DMS114 treated with DMSO at 0.1 percent for 48 hours (cell line): ENCODE data around the gene SLC35F3.
"Not testable (repeated sequence)": the region's sequence is repeated elsewhere in the genome, so short reads cannot be mapped to it uniquely, and the experiment has no call there.

Experiments
- DNase-seq: peaks from one replicate; lab custom pipeline; 2025; ENCODE audit not compliant: unreplicated experiment; lab: John Stamatoyannopoulos, UW

The SLC35F3 gene

DNA sequence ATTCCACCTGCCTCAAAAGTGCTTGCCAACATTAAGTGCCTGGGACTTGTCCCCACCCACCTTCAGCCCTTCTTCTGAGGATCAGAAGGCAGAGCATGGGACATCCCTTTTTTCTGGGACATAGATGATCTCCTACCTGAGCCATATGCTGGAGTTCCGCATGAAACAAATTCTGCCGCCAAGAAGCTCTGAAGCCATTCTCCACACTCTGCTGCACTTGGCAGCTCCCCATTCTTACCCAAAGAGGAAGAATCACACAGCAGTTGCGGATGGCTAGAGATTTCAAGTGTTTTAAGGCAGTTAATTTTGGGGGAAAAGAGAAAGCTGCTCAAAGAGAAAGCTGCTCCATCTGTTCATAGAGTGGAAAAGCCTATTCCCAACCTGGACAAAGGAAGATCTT lies 271.5 kb downstream of the SLC35F3 start:
- DNase-seq = no peak

DNA sequence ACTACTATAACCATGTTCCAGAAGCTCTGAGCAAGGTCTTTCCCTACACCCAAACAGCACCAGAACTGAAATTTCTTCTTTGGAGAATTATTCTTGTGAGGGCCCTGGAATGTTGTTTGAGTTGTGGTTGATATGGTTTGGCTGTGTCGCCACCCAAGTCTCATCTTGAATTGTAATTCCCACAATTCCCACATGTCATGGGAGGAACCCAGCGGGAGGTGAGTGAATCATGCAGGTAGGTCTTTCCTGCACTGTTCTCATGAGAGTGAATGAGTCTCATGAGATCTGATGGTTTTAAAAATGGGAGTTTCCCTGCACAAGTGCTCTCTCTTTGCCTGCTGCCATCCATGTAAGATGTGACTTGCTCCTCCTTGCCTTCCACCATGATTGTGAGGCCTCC lies 272.4 kb downstream of the SLC35F3 start:
- not testable (repeated sequence) for DNase-seq

DNA sequence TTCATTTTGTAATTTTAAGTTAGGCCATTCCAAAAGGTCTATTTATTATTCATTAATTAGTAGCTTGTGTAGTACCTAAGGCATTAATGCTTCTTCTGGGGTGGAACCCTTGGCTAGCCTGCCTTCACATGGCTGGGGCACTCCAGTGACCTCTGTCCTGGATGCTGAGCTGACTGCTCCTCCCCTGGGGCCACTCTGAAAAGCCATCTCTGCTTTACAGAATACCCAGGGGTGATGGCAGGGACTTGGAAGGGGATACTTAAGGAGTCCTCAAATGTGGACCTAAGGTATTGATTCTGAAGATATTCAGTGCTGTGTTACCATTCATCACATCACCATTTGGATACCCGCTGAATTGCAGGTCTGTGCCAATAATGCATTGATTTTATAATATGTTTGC lies 281.0 kb downstream of the SLC35F3 start:
- no peak for DNase-seq

DNA sequence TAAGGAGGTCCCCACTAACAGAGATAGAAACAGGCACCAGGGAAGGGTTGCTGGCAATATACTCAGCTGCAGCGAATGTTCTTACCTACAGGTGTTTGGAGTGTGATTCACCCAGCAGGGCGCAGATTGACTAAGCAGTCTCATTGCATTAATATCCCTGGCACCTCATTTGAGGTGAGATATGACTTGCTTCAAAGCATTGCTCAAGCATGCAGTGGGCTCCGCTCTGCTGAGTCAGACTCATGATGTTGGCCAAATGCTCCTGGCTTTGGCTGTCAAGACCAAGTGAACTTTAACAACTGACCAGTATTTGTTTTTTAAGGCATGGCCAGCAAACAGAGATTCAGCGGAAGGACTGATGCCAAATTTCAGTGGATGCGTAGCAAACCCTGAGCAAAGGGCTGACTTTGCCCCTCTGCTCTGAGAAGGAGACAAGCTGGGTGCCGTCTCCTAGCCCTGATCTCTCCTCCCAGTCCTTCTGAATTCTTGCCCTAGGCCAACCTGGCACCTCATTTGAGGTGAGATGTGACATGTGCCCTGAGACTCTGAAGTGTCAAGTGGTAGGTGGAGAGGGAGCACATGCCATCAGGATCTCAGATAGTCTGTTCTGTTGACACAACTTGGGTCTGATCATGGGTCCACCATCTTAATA lies 281.7 kb downstream of the SLC35F3 start:
- no peak for DNase-seq

DNA sequence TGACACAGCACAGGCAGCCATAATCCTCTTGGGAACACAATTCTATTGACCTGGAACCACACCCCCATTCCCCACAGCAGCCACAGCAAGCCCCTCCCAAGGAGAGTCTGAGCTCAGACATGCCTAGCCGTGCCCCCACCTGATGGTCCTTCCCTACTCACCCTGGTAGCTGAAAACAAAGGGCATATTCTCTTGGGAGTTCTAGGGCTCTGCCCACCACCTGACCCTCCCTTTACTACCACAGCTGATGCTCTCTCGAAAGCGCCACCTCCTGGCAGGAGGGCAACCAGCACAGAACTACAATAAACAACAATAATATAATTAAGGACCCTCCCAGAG lies 283.9 kb downstream of the SLC35F3 start:
- DNase-seq = no peak

DNA sequence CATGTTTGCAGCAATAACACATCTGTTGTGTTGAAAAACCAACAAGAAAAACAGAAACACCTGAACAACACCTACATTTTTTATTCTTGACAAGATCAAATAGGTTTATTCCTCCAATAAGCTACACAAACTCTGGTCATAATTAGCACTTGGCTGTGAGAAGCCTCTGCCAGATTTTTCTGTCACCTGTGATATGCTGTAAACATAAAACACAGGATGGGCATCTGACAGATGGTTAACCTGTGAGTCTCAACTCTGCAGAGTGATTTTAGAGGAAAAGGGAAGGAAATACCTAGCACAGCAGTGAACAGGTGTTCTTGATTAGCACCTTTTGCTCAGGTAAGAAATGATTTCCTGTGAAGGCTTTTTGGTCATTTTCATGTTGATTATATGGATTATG lies 293.4 kb downstream of the SLC35F3 start:
- DNase-seq = no peak

DNA sequence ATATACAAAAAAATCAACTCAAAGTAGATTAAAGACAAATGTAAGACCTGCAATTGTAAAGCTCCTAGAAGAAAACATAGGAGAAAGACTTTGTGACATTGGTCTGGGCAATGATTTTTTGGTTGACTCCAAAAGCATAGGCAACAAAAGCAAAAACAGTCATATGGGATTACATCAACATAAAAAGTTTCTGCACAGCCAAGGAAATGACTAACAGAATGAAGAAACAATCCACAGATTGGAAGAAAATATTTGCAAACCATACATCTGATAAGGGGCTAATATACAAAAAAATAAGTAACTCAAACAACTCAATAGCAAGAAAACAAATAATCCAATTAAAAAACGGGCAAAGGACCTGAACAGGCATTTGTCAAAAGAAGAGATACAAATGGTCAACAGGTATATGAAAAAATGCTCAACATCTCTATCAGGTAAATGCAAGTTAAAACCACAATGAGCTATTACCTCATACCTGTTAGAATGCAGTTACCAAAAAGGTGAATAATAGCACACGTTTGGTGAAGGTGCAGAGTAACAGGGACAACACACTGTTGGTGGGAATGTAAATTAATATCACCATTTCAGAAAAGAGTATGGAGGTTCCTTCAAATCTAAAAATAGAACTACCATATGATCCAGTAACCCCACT lies 295.1 kb downstream of the SLC35F3 start:
- DNase-seq = no peak

DNA sequence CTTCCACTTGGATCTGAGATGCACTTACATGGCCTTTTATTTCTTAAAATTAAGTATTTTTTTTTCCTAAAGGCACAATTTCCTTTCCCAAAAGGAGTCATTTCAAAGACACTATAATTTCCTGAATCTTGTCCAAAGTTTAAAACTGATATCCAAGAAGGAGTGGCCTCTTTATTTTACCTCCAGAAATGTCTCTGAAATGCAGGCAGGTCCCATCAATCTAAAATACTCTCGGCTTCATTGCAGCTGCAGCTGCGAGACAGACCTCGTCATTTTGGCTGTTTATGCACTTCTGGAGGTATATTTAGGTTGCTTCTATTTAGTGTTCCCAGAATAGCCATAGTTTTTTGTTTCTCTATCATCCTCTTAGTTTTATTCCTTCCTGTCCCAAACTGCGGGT lies 296.1 kb downstream of the SLC35F3 start:
- no peak for DNase-seq

DNA sequence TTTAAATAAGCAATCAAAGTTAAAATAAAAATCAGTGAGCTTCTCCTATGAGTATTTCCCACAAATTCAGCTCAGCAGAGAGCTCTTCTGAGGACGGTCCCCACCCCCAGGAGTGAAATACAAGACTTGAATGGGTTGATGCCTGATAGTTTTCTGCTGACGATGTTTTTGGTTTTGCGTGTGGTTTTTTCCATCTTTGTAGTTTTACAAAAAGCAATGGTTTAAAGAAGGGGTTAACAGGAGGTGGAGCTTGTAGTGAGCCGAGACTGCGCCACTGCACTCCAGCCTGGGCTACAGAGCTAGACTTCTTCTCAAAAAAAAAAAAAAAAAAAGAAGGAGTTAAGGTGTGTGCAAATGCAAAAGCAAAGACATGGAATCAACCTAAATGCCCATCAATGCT lies 297.1 kb downstream of the SLC35F3 start:
- DNase-seq = no peak

DNA sequence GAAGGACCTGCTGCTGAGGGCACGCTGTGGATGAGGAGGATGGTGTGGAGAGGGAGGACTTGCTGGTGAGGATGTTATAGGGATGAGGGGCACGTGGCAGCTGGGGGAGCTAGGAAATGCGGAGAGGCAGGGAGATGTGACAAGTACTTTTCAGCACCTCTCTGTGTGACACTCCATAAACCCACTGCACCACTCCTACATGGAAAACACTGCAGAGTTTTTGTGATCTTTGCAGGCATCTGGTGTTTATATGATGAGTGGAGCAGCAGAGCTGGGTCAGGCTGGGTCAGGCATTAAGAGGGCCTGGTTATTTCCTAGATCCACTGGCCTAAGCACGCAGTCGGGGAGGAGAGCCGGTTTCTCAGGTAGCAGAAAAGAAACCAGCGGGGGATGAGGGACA lies 301.5 kb downstream of the SLC35F3 start:
- no peak for DNase-seq

DNA sequence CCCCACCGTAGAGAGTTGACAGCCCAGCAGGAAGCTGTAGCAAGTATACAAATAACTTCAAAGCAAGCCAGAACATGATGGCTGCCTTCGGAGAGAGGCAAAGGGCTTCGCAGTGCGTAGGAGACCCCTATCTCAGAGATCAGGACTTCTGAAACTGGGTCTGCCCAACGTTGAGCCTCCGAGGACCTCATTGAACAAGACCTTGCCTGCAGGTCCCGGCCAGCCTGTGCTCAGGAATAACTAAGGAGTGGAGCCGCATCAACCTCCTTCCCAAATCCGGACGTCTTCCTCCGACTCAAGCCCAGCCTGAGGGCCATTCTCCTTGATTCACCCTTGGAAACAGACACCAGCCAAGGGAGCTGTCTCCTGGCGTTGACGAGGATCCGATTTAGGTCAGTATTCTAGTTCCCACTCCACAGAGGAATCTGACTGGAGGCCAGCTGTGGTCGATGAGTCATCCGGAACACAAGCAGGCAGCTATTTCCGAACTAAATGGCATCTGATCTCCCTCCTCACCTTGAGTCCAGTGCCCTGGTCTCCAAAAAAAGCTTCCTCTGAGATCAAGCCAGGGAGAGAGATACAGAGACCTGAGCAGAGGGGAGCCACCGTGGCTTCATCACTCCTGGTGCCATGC lies 302.3 kb downstream of the SLC35F3 start:
- DNase-seq = no peak

DNA sequence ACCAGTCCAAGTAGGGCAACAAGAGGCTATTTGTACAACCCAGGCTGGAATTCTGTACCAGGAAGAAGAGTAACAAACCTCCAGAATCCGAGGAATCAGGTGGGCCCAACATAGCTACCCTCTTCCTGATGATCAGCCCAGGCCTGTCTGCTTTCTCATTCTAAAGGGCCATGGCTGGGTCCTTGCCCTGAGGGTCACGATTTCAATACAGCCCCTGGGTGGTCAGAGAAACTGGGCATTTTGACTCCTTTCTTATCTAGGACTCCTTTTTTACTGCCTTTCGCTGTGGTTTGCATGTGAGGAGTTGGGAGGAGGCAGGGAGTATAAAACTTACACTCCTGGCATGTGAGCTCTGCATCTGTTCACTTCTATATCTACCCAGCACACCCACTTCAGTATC lies 303.9 kb downstream of the SLC35F3 start:
- no peak for DNase-seq

DNA sequence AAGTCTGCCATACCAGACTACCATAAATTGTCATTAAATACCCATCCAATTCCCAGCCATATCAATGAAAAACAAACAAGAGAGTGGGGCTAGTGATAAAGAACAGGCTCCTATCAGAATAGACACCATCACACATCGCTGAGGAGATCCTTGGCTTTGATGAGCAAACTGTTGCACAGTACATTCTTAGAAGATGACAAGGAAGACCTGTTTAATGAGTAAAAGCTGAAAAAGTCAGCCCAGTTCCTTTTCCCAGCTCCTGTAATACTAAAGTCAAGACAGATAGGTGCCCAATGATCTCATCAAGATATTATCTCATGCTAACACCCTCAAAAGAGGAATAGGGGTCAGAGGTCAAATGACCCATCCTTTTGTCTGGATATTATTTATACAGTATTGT lies 304.3 kb downstream of the SLC35F3 start:
- no peak for DNase-seq

DNA sequence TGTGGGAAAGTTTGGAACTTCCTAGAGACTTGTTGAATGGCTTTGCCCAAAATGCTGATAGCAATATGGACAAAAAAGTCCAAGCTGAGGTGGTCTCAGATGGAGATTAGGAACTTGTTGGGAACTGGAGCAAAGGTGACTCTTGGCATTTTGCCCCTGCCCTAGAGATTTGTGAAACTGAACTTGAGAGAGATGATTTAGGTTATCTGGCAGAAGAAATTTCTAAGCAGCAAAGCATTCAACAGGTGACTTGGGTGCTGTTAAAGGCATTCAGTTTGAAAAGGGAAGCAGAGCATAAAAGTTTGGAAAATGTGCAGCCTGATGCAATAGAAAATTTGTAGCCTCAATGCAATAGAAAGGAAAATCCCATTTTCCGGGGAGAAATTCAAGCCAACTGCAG lies 306.0 kb downstream of the SLC35F3 start:
- DNase-seq = not testable (repeated sequence)

DNA sequence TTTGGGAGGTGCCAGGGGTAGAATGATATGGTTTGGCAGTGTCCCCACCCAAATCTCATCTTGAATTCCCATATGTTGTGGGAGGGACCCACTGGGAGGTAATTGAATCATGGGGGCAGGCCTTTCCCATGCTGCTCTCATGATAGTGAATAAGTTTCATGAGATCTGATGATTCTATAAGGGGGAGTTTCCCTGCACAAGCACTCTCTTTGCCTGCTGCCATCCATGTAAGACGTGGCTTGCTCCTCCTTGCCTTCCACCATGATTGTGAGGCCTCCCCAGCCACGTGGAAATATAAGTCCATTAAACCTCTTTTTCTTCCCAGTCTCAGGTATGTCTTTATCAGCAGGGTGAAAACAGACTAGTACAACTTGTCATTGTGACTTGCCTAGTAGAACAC lies 307.4 kb downstream of the SLC35F3 start:
- not testable (repeated sequence) for DNase-seq

DNA sequence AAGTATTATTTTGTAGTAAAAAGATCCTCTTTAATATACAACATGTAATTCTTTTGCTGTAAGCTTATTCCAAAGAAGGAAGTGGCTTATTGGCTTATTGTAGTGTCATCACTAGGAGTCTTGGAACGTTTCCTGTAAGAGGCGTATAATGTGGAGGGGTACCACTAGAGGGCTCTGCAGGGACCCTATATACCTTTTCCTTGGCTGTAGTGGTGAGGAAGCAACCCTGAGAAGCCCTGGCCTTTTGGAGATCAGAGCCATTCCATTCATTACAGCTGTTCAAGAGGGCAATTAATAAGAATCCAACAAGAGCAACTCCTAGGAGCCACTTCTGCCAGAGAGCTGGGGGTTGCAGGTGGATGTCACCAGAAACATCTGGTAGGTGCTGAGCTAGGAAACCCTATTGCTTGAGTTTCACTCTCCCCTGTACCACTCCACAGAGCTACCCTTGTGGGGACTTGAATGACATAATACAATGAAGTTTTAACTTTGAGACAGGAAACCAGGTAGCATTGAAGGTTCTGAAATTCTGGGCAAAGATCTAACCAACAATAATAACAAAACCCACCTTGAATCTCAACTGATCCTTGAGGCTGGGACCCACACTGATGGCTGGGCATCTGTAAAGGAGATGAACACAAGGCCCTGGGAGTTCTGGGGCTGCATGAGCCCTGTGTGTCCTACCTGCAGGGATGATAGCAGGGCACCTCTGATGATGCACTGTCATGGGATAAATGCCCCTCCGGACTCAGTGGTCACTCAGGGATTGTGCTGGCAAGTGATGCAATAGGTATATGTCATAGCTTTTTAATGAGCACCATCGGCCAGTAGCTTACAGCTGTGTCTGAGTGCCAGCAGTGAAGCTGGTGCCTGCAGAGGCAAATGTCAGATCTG lies 308.5 kb downstream of the SLC35F3 start:
- DNase-seq = peak; percentile 36

DNA sequence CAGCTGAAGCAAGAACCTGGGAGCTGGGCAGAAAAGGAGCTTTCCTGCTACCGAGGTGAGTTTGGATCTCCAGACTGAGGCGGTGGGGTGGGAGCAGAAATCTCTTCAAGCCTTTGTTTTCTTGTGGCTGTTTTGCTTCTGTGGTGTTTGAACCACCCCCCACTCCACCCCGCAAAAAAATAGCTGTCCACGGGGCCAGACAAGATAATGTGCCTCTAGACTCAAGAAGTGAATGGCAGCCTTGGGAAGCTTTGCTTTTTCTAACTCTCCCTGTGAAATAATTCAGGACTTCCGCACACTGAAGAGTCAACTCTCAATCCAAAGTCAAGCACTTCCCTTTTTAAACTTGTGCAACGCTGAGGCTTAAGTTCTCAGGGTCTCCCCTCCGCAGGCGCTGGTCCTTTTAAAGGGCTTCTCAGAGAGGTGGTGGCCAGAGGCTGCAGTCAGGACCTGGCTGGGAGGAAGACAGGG lies 309.2 kb downstream of the SLC35F3 start:
- DNase-seq = no peak

DNA sequence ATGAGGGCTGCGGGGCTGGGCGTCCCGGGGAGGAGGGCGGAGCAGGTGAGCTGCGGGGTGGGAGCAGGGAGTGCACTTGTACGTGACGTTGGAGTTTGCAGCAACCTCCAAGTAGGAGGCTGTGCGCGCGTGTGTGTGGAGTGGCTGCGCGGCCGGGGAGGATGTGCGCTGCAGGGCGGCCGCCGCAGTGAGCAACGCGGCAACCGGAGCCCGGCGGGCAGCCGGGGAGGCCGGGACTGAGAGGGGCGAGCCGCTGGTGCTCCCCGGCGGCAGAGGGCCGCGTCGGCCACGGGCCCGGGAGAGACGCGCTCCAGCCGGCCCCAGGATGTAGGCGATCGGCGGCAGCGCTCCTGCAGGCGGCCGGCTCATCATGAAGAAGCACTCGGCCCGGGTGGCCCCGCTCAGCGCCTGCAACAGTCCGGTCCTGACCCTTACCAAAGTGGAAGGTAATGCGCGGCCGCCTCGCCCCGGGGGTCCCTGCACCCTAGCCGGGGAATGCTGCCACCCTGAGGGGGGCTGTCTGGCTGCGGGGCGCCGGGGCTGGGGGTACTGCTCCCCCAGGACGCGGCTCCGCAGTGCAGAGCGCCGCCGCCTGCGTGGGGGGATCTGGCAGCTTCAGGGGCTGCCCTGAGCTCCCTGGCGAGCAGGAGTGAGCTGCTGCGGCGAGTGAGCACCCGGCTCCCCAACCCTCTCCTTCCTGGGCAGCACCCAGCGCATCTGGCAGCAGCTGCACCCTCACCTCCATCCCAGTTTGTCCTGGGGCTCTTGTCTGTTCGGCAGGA lies 309.8 kb downstream of the SLC35F3 start:
- no peak for DNase-seq

DNA sequence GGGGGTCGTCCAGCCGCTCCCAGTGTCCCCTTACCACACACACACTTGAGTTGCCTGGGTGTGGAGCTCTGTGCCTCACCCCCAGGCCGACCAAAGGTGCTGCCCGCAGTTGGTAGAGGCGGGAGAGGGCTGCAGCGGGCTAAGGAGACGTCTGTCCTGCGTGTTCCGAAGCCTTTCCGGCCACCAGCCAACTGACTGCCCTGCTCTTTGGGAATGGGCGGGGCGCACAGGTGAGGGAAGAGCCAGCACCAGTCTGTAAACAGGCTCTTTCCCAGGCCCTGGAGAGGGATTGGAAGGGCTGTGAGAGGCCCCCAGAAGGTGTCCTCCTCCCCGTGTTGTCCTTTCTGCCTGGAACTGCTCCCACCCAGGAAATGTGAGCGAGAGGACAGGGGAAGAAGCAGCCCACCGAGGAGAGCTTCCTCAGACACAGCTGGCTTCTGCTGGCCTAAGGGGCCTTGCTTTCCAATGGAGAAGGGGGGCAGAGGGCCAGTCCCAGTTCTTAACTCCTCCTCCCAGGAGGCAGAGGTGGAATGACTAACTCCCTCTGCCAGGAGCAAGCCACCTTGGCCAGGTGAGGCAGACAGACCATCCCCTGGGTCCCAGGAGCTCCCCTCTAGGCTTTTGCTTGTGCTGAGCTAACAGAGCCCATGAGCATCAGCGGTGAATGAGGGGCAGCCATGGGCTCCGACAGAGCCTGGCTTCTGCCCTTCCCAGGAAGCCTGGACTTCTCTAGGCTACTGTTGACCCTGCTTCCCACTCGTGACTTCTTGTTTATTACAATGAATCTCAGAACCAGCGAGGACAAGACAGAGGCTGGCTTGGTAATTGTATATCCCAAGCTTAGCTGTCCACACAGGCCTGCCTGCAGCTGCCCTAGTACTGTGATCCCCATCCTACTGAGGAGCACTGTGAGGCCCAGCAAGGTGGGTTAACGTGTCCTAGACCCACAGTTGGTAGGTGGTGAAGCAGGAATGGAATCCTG lies 310.7 kb downstream of the SLC35F3 start:
- no peak for DNase-seq
